GM18526 (cell line): ENCODE measurements around the gene VEGFB.

ENCODE experiments used
- POLR2A ChIP-seq: IDR thresholded peaks from 3 replicates; pipeline ENCODE4 v1.6.1; 2011; ENCODE audit not compliant: insufficient read length; ENCODE audit errors: extremely low read depth

The VEGFB gene, protein sequence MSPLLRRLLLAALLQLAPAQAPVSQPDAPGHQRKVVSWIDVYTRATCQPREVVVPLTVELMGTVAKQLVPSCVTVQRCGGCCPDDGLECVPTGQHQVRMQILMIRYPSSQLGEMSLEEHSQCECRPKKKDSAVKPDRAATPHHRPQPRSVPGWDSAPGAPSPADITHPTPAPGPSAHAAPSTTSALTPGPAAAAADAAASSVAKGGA

GRCh38 chr11:64233913-64234586, at the start of gene VEGFB:
Gene VEGFB, plus strand, starts transcription at chr11:64234584. Its CDS starts 250 bp downstream, at chr11:64234834.
- TF ChIP-seq POLR2A: no peak

GRCh38 chr11:64185175-64185692, 49.1 kb upstream of the VEGFB start:
- peak; percentile 99 for TF ChIP-seq POLR2A

DNA sequence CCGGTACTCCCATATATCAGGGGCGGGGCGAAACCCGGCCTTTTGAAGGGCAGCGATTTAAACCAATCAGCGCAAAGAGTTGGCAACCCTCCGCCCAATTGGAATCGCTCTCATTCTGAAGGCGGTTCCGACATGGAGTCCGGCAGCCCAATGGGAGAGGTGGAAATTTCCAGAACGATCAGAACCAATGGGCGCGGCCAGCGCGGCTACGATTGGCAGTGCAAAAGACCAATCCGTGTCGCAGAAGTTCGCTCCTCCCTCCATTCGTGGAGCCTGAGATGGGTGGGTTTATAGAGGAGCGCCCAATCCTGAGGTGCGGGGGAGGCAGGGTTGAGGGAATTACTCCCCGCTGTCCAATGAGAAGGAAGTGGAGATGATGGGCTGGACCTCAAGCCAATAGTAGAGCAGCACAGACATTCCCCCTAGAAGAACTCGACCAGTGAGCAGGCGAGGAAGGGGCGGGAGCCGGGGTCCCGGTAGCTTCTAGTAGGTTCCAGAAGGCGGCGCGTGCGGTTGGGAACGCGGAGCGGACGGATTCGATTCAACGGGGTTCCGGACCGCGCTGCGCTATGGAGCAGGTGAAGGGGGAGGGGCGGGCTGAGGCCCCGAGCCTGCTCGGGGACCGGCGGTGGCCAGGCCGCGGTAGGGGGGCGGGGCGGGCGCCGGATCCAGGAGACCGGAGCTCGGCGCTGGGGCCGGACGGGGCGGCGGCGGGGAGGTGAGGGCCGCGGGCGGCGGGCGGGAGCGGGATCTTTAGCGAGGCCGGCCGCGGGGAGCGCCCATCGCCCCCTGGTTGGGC, 48.5 kb upstream of the VEGFB start, which contains the start of gene STIP1:
TSS of gene STIP1 (plus strand) at position 479 of the 799 bp plus-strand sequence. CDS start at position 570, 91 bp downstream.
- peak; percentile 71 for TF ChIP-seq POLR2A

DNA sequence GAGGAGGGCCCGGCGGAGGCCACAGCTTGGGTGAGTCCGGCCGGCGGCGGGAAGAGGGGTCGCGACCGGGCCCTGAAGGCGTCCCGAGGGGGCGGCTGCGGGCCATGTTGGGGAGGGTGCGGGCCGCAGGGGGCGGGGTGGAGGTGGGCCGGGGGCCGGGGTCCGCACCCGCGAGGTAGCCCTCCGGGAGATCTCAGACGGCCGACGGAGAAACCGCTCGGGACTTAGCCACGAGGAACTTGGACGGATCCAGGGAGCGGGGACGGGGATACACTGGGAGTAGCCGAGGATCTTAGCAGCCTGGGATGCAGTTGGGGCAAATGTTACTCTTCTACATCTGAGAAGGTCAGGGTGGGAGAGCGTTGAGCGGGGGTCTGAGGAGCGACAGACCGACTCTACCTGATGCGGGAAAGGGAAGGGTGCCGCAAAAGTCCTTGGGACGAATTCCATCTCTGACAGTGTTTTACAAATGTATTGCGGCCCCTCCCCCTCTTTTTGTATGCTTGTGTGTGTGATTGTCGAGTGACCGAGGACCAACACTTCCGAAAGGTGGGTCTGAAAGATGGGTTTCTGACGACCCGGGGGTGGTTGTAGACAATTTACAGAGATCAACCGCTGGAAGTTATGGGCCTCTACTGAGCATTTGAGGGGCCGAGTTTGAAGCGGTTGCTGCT, 47.8 kb upstream of the VEGFB start:
- TF ChIP-seq POLR2A: no peak

- no peak for TF ChIP-seq POLR2A
Measured at GRCh38 chr11:64192434-64192833, 42.0 kb upstream of the VEGFB start.

GRCh38 chr11:64196626-64197025, 37.8 kb upstream of the VEGFB start:
- no peak for TF ChIP-seq POLR2A

- TF ChIP-seq POLR2A: no peak
Measured at GRCh38 chr11:64198511-64198910, 35.9 kb upstream of the VEGFB start.

DNA sequence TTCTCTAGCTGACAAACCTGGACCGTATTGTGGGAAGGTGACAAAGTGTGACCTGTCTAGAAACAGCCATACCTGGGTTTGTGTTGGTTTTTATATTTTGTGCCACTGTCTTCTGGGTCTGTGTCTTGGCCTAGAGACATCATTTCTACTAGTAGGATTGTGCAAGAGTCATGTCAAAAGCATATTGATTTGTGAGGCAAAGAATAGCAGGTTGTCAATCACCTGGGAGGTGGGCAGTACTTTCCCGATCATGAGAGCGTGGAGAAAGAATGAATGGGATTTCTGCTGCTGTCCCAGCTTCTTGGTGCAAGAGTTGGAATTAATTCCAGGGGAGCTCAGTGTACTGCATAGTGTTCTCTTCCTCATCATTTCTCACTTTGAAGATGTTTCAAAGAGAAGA, 32.8 kb upstream of the VEGFB start:
- TF ChIP-seq POLR2A: no peak

GRCh38 chr11:64202992-64203391, 31.4 kb upstream of the VEGFB start:
- no peak for TF ChIP-seq POLR2A

DNA sequence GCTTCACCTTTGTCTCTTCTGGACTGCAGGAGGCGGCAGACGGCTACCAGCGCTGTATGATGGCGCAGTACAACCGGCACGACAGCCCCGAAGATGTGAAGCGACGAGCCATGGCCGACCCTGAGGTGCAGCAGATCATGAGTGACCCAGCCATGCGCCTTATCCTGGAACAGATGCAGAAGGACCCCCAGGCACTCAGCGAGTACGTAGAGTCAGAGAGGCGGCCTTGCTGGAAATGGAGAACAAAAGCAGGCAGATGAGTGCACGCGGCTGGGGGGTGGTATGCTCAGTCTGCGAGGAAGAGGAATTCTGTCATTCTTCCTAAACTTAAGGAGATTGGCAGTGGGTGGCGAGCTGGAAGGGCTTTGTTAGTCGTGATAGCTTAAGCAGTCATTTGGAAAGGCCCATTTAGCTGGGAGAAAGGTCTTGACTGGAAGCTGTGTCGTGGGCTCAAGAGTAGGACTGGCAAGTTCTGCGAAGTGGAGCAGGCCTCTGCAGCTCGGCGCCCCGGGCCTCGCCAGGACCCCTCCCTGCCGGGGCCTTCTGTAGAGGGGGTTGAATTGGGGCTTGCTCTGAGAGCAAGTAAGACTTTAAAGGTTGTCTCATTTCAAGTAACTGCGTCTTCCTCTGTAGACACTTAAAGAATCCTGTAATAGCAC, 30.8 kb upstream of the VEGFB start:
- no peak for TF ChIP-seq POLR2A

- no peak for TF ChIP-seq POLR2A
Measured at GRCh38 chr11:64204080-64204440, 30.3 kb upstream of the VEGFB start.

DNA sequence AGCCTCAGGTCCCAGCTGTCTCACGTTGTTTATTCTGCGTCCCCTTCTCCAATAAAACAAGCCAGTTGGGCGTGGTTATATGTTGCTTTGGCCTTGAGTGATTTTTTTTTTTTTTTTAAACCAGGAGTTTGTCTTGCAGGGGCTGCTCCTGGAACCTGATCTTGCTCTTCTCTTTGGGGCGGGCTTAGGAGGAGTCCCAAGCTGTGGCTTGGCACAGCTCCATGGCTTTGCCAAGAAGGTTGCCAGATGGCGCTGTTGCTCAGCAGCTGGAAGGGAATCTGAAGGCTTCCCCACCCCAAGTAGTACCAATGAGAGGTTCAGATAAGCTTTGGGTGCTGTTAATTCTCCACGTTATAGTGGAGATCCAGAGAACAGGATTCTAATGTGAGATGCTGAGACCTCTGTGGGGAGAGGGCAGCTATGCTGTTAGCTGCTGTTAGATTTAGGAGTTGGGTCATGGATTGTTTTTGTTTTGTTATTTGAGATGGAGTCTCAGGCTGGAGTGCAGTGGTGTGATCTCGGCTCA, 29.9 kb upstream of the VEGFB start:
- no peak for TF ChIP-seq POLR2A

DNA sequence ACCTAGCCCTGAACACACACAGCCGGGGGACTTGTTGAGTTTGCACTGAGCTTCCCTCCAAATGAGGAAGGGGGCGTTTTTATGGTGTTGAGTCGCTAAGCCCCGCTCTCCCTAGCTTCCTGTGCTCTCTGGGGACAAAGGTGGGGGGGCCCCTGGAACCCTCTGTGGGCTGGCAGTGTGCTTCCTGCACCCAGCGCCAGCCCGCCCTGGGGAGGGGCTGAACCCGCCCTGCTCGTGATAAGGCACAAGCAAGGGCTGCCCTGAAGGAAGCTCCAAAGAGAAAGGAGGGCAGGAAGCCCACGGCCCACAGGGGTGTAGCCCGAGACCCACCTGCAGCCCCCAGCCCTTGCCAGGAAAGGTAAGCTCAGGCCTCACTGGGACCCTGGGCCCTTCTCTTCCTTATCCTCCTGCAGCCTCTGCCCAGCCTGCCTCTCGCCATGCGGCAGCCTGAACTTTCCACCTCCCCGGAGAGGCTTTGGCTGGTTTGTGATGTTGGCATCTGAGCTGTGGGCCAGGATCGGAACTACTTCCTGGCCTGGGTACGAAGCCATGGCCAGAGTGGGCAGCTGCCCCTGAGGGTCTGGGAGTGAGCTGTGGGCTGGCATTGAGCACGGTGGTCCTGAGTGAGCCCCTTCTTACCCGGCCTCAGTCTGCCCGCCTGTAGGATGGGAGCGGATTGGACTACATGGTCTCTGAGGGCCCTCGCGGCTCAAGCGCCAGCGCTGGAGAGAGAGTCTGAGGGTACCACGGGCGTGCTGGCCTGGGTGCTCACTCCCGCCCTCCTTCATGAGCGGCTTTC, 27.7 kb upstream of the VEGFB start, which contains the start of gene FERMT3:
TSS of gene FERMT3 (plus strand) at position 265 of the 799 bp plus-strand sequence. CDS start 644 bp downstream, outside the sequence.
- peak; percentile 75 for TF ChIP-seq POLR2A
